Fibroblast of villous mesenchyme (primary cell): Measurements from ENCODE around the gene ZMYND19. TPM values are rescaled to one million over a fixed set of nuclear protein-coding genes. Genes with fewer than 3 reads are reported as not detected.
A peak's percentile ranks its signal among the peaks of the same experiment; 100 is the strongest.

ENCODE experiments used
- DNase-seq: peaks from one replicate; pipeline ENCODE4 v3.0.0-alpha.2; 2010; ENCODE audit warnings: low read depth
- H3K4me3 ChIP-seq: 2 replicates; pipeline ENCODE4 v1.5.1; 2011; ENCODE audit warnings: low read depth, mild to moderate bottlenecking, low read length
- total RNA-seq: library from RNA; depleted of rRNA; stranded (reverse); fragments of >200 nt; gene quantifications from 2 replicates; pipeline ENCODE4 v1.2.3, GENCODE V29; 2012
- TF ChIP-seq, protein P1 (sequence below): IDR thresholded peaks from 2 replicates; pipeline ENCODE4 v1.5.1; 2012; ENCODE audit warnings: low read depth, mild to moderate bottlenecking, low read length; ENCODE audit not compliant: insufficient read depth

Gene ZMYND19
- total RNA-seq, 1 donor = 18.6 TPM

DNA sequence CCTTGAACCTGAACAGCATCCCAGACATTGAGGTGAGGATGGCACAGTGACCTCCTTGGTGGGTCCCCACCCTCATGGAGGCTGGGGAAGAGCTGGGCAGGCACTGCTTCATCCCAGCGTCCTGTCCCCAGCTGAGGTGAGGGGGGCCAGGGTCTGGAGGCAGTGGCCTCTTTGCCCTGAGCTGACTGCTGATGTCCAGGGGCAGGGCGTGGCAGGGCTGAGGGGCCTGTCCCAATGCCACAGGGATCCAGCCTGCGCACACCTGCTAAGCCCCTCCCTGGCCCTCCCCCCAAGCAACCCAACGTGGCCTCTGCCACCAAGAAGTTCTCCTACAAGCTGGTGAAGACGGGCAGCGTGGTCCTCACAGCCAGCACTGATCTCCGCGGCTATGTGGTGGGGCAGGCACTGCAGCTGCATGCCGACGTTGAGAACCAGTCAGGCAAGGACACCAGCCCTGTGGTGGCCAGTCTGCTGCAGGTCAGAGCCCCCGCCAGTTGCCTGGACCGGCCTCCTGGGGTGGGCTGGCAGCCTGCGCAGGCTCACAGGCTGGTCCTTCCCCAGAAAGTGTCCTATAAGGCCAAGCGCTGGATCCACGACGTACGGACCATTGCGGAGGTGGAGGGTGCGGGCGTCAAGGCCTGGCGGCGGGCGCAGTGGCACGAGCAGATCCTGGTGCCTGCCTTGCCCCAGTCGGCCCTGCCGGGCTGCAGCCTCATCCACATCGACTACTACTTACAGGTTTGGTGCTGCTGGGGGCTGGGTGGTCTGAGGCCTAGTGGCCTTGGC is 23.6 kb upstream of the ZMYND19 start:
- no peak overlapping the region for H3K4me3 ChIP-seq
- TF ChIP-seq, protein P1, sequence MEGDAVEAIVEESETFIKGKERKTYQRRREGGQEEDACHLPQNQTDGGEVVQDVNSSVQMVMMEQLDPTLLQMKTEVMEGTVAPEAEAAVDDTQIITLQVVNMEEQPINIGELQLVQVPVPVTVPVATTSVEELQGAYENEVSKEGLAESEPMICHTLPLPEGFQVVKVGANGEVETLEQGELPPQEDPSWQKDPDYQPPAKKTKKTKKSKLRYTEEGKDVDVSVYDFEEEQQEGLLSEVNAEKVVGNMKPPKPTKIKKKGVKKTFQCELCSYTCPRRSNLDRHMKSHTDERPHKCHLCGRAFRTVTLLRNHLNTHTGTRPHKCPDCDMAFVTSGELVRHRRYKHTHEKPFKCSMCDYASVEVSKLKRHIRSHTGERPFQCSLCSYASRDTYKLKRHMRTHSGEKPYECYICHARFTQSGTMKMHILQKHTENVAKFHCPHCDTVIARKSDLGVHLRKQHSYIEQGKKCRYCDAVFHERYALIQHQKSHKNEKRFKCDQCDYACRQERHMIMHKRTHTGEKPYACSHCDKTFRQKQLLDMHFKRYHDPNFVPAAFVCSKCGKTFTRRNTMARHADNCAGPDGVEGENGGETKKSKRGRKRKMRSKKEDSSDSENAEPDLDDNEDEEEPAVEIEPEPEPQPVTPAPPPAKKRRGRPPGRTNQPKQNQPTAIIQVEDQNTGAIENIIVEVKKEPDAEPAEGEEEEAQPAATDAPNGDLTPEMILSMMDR = no peak
- no peak for DNase-seq

DNA sequence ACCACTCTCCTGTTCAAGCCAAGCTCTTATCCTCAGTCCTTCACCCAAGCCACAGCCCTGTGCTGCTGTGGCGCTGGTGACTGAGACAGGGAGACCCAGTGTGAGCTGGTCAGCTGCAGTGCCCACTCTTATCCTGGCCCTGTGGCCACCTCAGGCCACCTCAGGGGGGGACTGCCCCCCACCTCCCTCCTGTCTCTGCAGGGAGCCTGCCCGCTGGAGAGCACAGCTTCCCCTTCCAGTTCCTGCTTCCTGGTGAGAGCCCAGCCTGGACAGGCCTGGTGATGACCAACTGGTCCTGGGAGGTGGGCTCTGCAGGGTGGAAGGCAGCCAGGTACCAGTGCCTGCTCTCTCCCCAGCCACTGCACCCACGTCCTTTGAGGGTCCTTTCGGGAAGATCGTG is 22.9 kb upstream of the ZMYND19 start:
- DNase-seq = no peak
- TF ChIP-seq, protein P1 = no peak
- no peak overlapping the region for H3K4me3 ChIP-seq

DNA sequence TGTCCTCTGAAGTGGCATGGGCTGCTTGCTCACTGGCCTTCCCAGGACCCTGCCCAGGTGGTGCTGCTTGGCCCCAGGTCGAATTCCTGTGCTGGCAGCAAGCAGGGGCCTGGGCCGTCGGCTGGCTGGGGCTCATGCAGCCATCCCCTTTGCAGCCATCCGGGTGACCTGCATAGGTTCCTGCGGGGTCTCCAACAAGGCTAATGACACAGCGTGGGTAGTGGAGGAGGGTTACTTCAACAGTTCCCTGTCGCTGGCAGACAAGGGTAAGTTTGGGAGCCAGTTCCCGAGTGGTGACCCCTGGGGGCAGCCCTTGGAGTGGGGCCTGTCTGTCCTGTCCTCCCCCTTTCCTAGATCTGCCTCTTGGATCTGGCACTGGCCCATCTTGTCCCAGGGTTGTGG is 22.4 kb upstream of the ZMYND19 start:
- TF ChIP-seq, protein P1 = no peak
- DNase-seq = no peak
- H3K4me3 ChIP-seq = no peak overlapping the region

DNA sequence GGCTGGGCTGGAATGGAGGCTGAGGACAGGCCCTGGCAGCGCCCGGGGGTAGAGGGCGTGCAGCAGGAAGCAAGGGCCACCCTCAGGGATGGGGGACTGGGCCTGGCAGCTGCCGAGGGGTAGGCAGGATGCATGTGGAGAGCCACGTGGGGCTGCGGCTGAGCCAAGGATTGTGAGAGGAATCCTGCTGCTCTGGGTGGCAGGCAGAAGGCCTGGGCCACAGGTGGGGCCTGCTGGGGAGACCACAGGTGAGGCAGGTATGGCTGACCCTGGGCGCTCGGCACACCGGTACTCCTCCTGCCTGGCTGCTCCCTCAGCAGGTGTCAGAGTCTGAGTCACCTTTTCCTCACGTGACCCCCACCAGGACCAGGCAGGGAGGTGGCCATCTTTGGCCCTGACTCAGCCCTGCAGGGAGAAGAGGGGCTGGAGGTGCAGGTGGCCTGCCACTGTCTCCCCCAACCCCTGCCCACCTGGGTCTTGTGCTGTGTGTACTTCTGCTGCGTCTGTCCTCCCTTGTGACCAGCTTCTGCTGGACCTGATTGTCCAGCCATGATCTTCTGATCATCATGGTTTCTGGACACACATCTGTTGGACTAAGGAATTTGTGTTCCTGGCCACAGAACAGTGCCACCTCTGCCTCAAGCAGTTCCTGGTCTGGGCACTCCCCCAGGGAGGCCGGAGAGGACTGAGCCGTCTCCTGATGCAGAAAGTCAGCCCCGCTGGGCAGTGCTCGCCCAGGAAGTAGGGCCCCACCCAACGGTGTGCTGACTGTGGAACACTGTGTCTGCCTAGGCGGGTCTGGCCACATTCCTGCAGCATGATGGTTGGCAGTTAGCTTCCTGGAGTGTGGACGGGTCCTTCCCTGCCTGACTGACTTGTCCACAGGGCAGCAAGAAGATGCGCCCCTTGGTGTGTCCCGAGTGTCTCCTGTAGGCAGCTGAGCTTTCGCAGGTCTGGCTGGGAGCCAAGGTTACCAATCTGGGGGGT is 21.6 kb upstream of the ZMYND19 start:
- peak; percentile 74 for DNase-seq
- no peak overlapping the region for H3K4me3 ChIP-seq
- TF ChIP-seq, protein P1 = no peak

DNA sequence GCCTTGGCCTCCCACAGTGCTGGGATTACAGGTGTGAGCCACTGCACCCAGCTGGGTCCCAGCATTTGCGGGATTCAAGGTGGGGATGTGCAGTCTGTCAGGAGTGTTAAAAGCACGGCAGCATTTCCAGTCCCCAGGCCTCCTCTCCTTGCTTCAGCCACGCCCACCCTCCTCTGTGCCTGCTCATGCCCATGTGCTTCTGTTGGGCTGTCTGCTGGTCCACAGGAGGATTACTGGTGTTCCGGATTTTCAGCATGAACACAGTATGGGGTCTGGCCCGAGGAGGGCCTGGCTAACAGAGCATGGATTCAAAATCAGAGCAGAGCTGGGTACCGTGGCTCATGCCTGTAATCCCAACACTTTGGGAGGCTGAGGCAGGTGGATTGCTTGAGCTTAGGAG is 20.6 kb upstream of the ZMYND19 start:
- no peak for DNase-seq
- H3K4me3 ChIP-seq = no peak overlapping the region
- TF ChIP-seq, protein P1 = no peak

DNA sequence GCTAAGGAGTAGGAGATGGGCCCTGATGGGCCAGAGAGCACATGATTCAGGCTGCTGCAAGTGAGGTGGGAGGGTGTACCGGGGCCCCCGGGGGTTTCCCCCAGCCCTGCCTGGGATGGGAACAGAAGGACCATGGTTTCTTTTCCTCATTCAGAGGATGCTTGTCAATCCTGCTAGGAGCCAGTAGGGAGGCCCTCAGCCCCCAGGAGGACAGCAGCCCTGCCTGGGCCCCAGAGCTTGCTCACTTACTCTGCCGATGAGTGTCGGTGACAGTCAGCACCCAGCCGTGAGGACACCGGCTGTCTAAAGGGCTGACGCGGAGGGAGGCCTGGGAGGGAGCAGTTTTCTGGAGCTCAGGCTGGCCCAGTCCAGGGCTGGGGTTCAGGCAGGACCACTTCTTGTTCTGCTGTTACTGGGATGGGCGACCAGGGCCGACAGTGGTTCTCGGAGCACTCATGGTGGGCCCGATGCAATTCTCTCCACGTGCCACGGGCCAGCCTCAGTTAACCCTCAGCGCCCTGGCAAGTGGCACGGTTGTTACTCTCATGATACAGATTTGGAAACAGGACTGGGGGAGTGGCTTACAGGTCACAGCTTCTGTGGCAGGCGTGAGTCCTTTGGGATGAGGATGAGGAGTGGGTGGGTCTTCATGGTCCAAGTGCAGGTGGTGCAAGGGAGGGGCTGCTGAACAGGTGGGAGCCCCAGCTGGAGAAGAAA is 17.0 kb upstream of the ZMYND19 start:
- TF ChIP-seq, protein P1 = no peak
- H3K4me3 ChIP-seq = peak overlapping the region; percentile 65
- DNase-seq = peak; percentile 33
